Skeletal muscle tissue (tissue), 3 donors: Measurements from ENCODE around the gene MTCL3.
A peak's percentile ranks its signal among the peaks of the same experiment; 100 is the strongest.

Source experiments
- H3K27ac ChIP-seq: one replicate; pipeline ENCODE4 v1.7.0; 2013; ENCODE audit warnings: mild to moderate bottlenecking, low read depth, low read length, inconsistent platforms
- H3K27me3 ChIP-seq, 3 donors: one replicate each; pipeline ENCODE4 v1.7.0; 2013; ENCODE audit warnings: low read length in 3 of 3; ENCODE audit not compliant: control insufficient read depth in 3 of 3, insufficient read depth in 3 of 3
- H3K36me3 ChIP-seq, 3 donors: one replicate each; pipeline ENCODE4 v1.7.0; 2013; ENCODE audit warnings: low read length in 3 of 3; ENCODE audit not compliant: control insufficient read depth in 3 of 3, insufficient read depth in 3 of 3
- H3K4me1 ChIP-seq, 3 donors: one replicate each; pipeline ENCODE4 v1.7.0; 2013; ENCODE audit warnings: low read length in 3 of 3, mild to moderate bottlenecking in 3 of 3; ENCODE audit not compliant: control insufficient read depth in 3 of 3, insufficient read depth in 3 of 3
- H3K4me3 ChIP-seq, 3 donors: one replicate each; pipeline ENCODE4 v1.7.0; 2013; ENCODE audit warnings: low read length in 3 of 3
- H3K9ac ChIP-seq, 3 donors: one replicate each; pipeline ENCODE4 v1.7.0; 2013; ENCODE audit warnings: low read length in 3 of 3, mild to moderate bottlenecking in 3 of 3, moderate library complexity in 2 of 3, low read depth in 1 of 3
- H3K9me3 ChIP-seq, 3 donors: one replicate each; pipeline ENCODE4 v1.7.0; 2013; ENCODE audit warnings: low read length in 3 of 3; ENCODE audit not compliant: control insufficient read depth in 3 of 3
- donor health status: Osteomylitis.

The MTCL3 gene

DNA sequence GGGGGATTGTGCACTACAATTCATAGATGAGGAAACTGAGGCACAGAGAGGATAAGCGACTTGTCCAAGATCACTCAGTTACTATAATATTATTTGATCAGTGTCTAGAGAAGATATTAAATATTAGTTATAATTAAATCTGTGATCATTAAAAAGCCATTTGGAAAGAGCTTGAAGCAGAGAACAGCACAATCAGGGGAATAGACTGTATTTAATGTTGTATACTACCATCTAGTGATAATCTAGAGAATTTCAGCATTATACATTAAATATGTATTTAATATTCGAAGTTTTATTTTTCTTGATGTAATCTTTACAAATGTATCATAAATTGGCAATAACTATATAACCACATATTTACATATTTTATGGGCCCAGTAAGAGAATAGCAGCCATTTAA is 20.1 kb upstream of the MTCL3 start:
- no peaks in the 10 kb centered on the region for H3K9me3 ChIP-seq
- no peaks in the 10 kb centered on the region for H3K4me1 ChIP-seq
- no peaks in the 10 kb centered on the region for H3K36me3 ChIP-seq
- H3K9ac ChIP-seq, result no peak overlapping the region
- H3K4me3 ChIP-seq, result no peak overlapping the region
- H3K27ac ChIP-seq, result no peak overlapping the region
- H3K27me3 ChIP-seq, result no peaks in the 10 kb centered on the region

- H3K4me3 ChIP-seq, result no peak overlapping the region
- H3K36me3 ChIP-seq, result no peaks in the 10 kb centered on the region
- H3K4me1 ChIP-seq, result no peaks in the 10 kb centered on the region
- no peak overlapping the region for H3K9ac ChIP-seq
- no peaks in the 10 kb centered on the region for H3K27me3 ChIP-seq
- no peaks in the 10 kb centered on the region for H3K9me3 ChIP-seq
- H3K27ac ChIP-seq, result no peak overlapping the region
These were observed 19.7 kb upstream of the MTCL3 start for GRCh38 chr6:127538750-127539264.

DNA sequence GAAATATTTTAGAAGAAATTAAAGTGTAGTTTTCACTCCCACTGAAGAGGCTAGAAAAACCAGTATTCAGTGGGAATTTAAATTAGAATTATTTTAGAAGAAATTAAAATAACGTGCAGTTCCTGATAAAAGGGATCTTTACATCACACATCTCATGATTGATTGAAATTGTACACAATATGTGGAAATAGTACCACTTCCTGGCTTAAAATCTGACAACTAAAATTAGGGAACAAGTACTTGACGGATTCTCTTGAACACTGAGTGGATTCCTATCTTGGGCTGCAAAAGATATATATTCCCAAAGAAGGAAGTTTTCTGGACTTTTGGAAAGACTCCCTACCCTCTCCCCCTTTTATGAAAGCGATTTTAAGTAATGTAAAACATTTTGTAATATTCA is 14.6 kb upstream of the MTCL3 start:
- no peaks in the 10 kb centered on the region for H3K4me1 ChIP-seq
- H3K9ac ChIP-seq, result no peak overlapping the region
- no peaks in the 10 kb centered on the region for H3K36me3 ChIP-seq
- no peak overlapping the region for H3K27ac ChIP-seq
- no peaks in the 10 kb centered on the region for H3K9me3 ChIP-seq
- H3K4me3 ChIP-seq, result no peak overlapping the region
- no peaks in the 10 kb centered on the region for H3K27me3 ChIP-seq

DNA sequence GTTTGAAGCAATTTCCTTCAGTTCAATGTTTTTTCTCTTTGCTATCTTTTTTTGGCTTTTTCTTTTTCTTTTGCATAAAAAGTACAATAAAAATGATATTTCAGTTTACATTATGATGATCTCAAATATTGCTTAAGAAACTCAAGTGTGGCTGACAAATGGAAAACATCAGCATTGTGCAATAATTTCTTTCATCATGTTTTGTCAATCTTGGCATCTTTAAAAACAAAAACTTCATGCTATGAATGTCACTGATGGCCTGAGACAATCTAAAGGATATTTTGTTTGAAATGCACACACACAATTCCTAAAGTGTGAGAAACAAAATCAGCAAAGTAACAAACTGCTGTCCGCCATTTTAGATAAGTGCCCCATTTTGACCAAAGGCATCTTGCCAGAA is 13.9 kb upstream of the MTCL3 start:
- Histone ChIP-seq H3K9ac (no peak overlapping the region), H3K27me3 (no peaks in the 10 kb centered on the region), H3K4me3 (no peak overlapping the region), H3K9me3 (no peaks in the 10 kb centered on the region), H3K36me3 (no peaks in the 10 kb centered on the region), H3K27ac (no peak overlapping the region), H3K4me1 (no peaks in the 10 kb centered on the region)

DNA sequence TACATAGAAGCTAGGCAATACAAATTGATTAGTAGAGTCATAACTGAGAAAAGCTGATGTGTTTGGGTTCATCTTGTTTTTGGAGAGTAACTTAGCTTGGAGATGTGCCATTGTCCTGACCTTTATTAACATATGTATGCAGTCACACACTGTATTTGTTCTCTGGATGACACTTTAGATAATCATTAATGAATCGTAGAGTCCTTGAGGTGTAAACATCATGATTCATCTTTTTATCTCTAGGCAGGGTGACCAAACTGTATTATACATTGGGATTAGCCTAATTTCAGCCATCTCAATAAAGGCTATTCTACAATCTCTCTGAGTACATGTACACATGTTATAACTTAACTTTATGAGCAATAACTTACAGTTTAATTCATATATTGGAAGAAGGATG is 3.6 kb upstream of the MTCL3 start:
- H3K9ac ChIP-seq, result no peak overlapping the region
- peaks cover 19 to 48% (median 31%) of the 10 kb centered on the region in 3 donors for H3K27me3 ChIP-seq
- peaks cover 0 to 4% (median 0%) of the 10 kb centered on the region in 3 donors for H3K4me1 ChIP-seq
- H3K27ac ChIP-seq, result no peak overlapping the region
- H3K4me3 ChIP-seq, result no peak overlapping the region
- H3K9me3 ChIP-seq, result no peaks in the 10 kb centered on the region
- H3K36me3 ChIP-seq, result no peaks in the 10 kb centered on the region

DNA sequence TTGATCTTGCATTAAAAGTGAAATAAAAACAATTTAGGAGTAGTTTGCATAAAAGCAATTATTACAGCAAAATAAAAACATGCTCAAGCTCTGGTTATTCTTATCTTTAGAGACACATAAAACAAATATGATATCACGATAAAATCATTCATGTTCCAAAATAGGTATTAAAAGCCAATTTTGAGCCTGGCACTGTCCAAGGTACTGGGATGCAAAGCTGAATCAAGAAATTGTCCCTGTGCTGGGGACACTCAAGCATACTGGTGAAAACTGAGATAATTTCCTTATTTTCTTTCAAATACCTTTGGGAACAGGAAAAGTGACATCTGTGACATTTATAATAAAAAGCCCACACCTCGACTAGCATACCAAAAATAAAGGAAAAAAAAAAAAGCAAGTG is 931 bp upstream of the MTCL3 start:
- Histone ChIP-seq H3K27ac (no peak overlapping the region), H3K9ac (no peak overlapping the region), H3K4me3 (no peak overlapping the region), H3K9me3 (no peaks in the 10 kb centered on the region), H3K27me3 (peaks cover 19 to 51% (median 31%) of the 10 kb centered on the region in 3 donors), H3K4me1 (peaks cover 7 to 11% (median 10%) of the 10 kb centered on the region in 3 donors), H3K36me3 (no peaks in the 10 kb centered on the region)

DNA sequence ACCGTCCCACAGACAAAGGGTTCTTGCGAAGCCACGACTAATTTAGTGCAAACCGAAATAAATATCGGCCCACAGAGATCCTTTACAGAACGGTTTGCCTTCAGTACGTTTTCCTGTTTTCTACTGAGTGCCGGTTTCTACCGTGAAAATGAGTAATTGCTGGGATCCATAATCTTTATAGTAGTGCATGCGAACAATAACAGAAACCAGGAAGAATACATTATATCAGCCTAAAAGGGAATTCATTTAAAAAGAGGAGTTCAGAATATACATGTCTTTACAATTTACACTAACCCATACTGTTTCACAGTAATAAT is 292 bp upstream of the MTCL3 start:
- Histone ChIP-seq H3K9ac (no peak overlapping the region), H3K36me3 (no peaks in the 10 kb centered on the region), H3K27me3 (peaks cover 20 to 51% (median 35%) of the 10 kb centered on the region in 3 donors), H3K4me1 (peaks cover 13 to 16% (median 15%) of the 10 kb centered on the region in 3 donors), H3K9me3 (no peaks in the 10 kb centered on the region), H3K4me3 (no peak overlapping the region), H3K27ac (no peak overlapping the region)

GRCh38 chr6:127518191-127518709 is 885 bp downstream of the MTCL3 start:
- H3K36me3 ChIP-seq, result no peaks in the 10 kb centered on the region
- H3K9me3 ChIP-seq, result no peaks in the 10 kb centered on the region
- H3K9ac ChIP-seq, result no peak overlapping the region
- peaks cover 15 to 19% (median 15%) of the 10 kb centered on the region in 3 donors for H3K4me1 ChIP-seq
- H3K4me3 ChIP-seq, result no peak overlapping the region
- no peak overlapping the region for H3K27ac ChIP-seq
- peaks cover 19 to 43% (median 35%) of the 10 kb centered on the region in 3 donors for H3K27me3 ChIP-seq

DNA sequence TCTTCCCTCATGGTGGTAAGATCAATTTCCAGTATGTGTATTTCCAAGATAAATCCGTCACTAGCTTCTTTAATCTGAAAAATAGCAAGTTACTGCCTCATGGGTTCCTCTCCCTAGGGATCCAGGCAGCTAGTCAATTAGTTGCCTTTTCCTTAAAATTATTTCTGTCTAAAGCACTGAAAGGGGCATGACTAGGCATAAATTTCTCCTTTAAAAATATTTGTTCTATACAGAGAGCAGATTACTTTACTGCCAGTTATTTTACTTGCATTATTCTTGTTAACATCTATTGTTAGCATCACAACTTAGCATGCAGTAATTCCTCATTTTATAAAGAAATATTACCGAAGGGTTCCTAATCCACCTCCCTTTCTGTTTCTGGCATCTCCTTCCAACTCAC is 1.4 kb downstream of the MTCL3 start:
- peaks cover 15 to 19% (median 15%) of the 10 kb centered on the region in 3 donors for H3K4me1 ChIP-seq
- H3K4me3 ChIP-seq, result no peak overlapping the region
- no peak overlapping the region for H3K9ac ChIP-seq
- no peak overlapping the region for H3K27ac ChIP-seq
- no peaks in the 10 kb centered on the region for H3K36me3 ChIP-seq
- H3K27me3 ChIP-seq, result peaks cover 19 to 38% (median 33%) of the 10 kb centered on the region in 3 donors
- H3K9me3 ChIP-seq, result no peaks in the 10 kb centered on the region

DNA sequence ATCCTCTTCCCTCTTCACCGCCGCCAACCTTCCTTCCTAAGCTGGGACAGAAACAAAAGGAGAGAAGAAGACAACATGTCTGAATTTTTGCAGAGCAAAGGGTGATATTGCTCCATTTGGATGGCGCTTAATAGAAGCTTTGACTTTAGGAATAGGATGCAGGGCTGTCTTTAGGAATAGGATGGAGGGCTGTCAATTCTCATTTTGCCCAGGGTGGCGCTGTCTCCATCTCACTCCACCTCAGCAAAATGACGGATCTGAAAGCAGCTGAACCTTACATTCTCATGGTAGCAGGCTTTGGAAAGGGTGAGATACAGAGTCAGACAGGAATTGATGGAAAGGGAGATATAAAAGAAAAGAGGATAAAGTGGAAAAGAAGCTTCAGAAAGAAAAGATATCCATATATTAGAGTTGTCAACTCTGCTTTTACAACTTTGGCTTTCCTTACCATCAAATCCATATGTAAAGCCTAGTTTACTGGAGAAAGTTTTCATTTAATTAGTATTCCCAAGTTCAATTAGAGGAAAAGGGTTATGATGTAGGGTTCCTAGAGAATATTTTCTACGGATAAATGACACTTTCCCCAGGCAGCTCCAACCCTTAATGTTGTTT is 2.4 kb downstream of the MTCL3 start:
- peak overlapping the region; percentile 60 to 78 (median 73) for H3K4me3 ChIP-seq
- no peaks in the 10 kb centered on the region for H3K9me3 ChIP-seq
- H3K36me3 ChIP-seq, result no peaks in the 10 kb centered on the region
- peak overlapping the region in 1 of 3 donors; percentile 43 for H3K9ac ChIP-seq
- no peak overlapping the region for H3K27ac ChIP-seq
- H3K4me1 ChIP-seq, result peaks cover 15 to 19% (median 15%) of the 10 kb centered on the region in 3 donors
- H3K27me3 ChIP-seq, result peaks cover 21 to 34% (median 28%) of the 10 kb centered on the region in 3 donors
